Heart right ventricle (tissue), 16 donors: ENCODE measurements around the gene SIGLEC5. TPM values are rescaled to one million over a fixed set of nuclear protein-coding genes. Genes with fewer than 3 reads are reported as not detected.

Source experiments
- ATAC-seq, 8 donors: fragments of 200-7000 bp; cut with Tn5 transposase; one replicate each; pipeline ENCODE4 v1.9.1; 2020; ENCODE audit warnings: mild to moderate bottlenecking in 8 of 8, moderate library complexity in 8 of 8, moderate number of reproducible peaks in 1 of 8
- DNase-seq, 2 donors: peaks; one replicate each; pipeline ENCODE4 v3.0.0-alpha.2; 2020
- H3K27ac ChIP-seq, 10 donors: fragments of 200-600 bp; sonication (generic) in 2 of 10; one replicate each; pipeline versions ENCODE4 v1.5.0 to v1.8.0; 2020 to 2022; ENCODE audit warnings: mild to moderate bottlenecking in 3 of 10
- H3K27me3 ChIP-seq, 7 donors: fragments of 200-600 bp; one replicate each; pipeline ENCODE4 v1.8.0; 2021 to 2022; ENCODE audit warnings: mild to moderate bottlenecking in 2 of 7
- H3K36me3 ChIP-seq, 9 donors: fragments of 200-600 bp; sonication (generic) in 1 of 9; one replicate each; pipeline versions ENCODE4 v1.5.0 to v1.8.0; 2020 to 2022; ENCODE audit warnings: mild to moderate bottlenecking in 2 of 9
- H3K4me1 ChIP-seq, 9 donors: fragments of 200-600 bp; sonication (generic) in 1 of 9; one replicate each; pipeline versions ENCODE4 v1.5.0 to v1.8.0; 2020 to 2022; ENCODE audit warnings: mild to moderate bottlenecking in 4 of 9
- H3K4me3 ChIP-seq, 10 donors: fragments of 200-600 bp; sonication (generic) in 2 of 10; one replicate each; pipeline versions ENCODE4 v1.5.0 to v1.8.0; 2020 to 2022; ENCODE audit warnings: mild to moderate bottlenecking in 7 of 10, moderate library complexity in 2 of 10
- H3K9me3 ChIP-seq, 11 donors: fragments of 200-600 bp in 10 of 11; sonication (generic) in 2 of 11; one replicate each; pipeline versions ENCODE4 v1.5.0 to v1.8.0; 2013 to 2022; ENCODE audit warnings: mild to moderate bottlenecking in 2 of 11, control low read depth in 1 of 11, moderate library complexity in 1 of 11
- CTCF ChIP-seq, 9 donors: fragments of 200-600 bp; sonication (generic) in 2 of 9; IDR thresholded peaks; one replicate each; pipeline versions ENCODE4 v1.5.0 to v1.8.0; 2021 to 2022; ENCODE audit warnings: antibody characterized with exemption in 9 of 9, mild to moderate bottlenecking in 5 of 9, moderate library complexity in 1 of 9
- WGBS, 2 donors: extraction: QIAGEN DNeasy Blood & Tissue Kit; methylation state at CpG; one replicate each; pipeline ENCODE4 v1.1.7; 2013; ENCODE audit warnings: inconsistent platforms in 1 of 2; 5-methylcytosine and 5-hydroxymethylcytosine counted together
- intact Hi-C, 10 donors: fragments of 100-400 bp; cut with DNase I; formaldehyde crosslinking; loops; one replicate each; pipeline versions ENCODE4 v1.11.1 to v1.14.2; 2022
- polyA plus RNA-seq, 2 donors: library from polyadenylated mRNA; stranded (reverse); fragments of 200-250 nt; gene quantifications; one replicate each; pipeline ENCODE4 v1.2.3, GENCODE V29; 2013
- total RNA-seq, 10 donors: library from RNA; stranded (reverse); fragmentation: NEBNext Ultra II Directional in 3 of 10; extraction: Animal tissue kit (Norgen Biotek cat#: 25700) in 3 of 10; gene quantifications; one replicate each; pipeline versions ENCODE4 v1.2.1 to v1.2.4, GENCODE V29; 2021 to 2023
- donor health status: Arrhythmogenic right ventricular cardiomyopathy.
- donor health status: ischemic (EF 13 %, LVEDD 7.1; RV severe dilation, severe dysfunction).
- donor health status: healthy with polysubstance abuse.
- donor health status: DM: no; HTN: yes; CAD: no.
- donor health status: DM: no; HTN: no; CAD: no.
- donor health status: ischemic (EF 25% LVEDD 6.9; RV normal size, moderate dysfunction).
- donor health status: ischemic (EF 25% LVEDD 5.7; RV mildly dilated, moderate dysfunction).
- donor health status: healthy.
- donor health status: DM: yes; HTN: yes; CAD: no.
- donor health status: Ischemic cardiomyopathy.
- donor health status: ischemic (EF 35%, LVEDD 5.7; RV mildly dilated, moderate dysfunction).
- donor health status: nonischemic (EF 11% LVEDD 7.7; RV severe dilation, severe dysfunction).
- donor health status: DM: yes; HTN: yes; CAD: no.
- donor health status: PGD.
- donor health status: ischemic (EF 29% LVEDD 5.4; RV normal size, mild dysfunction).
- donor health status: nonischemic (EF 23%, LVEDD 6.1; RV moderate dilation, normal function).

The SIGLEC5 gene
- total and polyA plus RNA-seq, 12 donors: 0.01 to 1.2 (median 0.34) TPM; not detected in 4

- Histone ChIP-seq H3K9me3 (no peaks in the 10 kb centered on the region), H3K27ac (no peak overlapping the region), H3K36me3 (peaks cover 0 to 58% (median 6%) of the 10 kb centered on the region in 9 donors), H3K4me3 (no peak overlapping the region), H3K27me3 (peaks cover 0 to 5% (median 0%) of the 10 kb centered on the region in 7 donors), H3K4me1 (peaks cover 0 to 26% (median 17%) of the 10 kb centered on the region in 9 donors)
- ATAC-seq: no peak
- no peak for DNase-seq
- intact Hi-C loops: no loop called here
- 86 to 90% methylated on average over 3 of the region's 3 CpGs for WGBS, 2 donors
- TF ChIP-seq CTCF (IDR thresholded peaks at IDR 0.05): no peak
These were observed 56.9 kb downstream of the SIGLEC5 start for GRCh38 chr19:51573331-51573730.

GRCh38 chr19:51572908-51573307 is 57.3 kb downstream of the SIGLEC5 start:
- Histone ChIP-seq H3K27ac (no peak overlapping the region), H3K27me3 (peaks cover 0 to 7% (median 0%) of the 10 kb centered on the region in 7 donors), H3K9me3 (no peaks in the 10 kb centered on the region), H3K36me3 (peaks cover 0 to 54% (median 6%) of the 10 kb centered on the region in 9 donors), H3K4me1 (peaks cover 0 to 26% (median 17%) of the 10 kb centered on the region in 9 donors), H3K4me3 (no peak overlapping the region)
- DNase-seq (no peak), ATAC-seq (no peak)
- intact Hi-C loops: no loop called here
- no peak for TF ChIP-seq CTCF (IDR thresholded peaks at IDR 0.05)
- WGBS, 2 donors: 96 to 98% methylated on average over 4 of the region's 4 CpGs

- Histone ChIP-seq H3K27me3 (peaks cover 0 to 11% (median 3%) of the 10 kb centered on the region in 7 donors), H3K36me3 (peaks cover 0 to 49% (median 6%) of the 10 kb centered on the region in 9 donors), H3K4me1 (peaks cover 0 to 26% (median 17%) of the 10 kb centered on the region in 9 donors), H3K4me3 (peak overlapping the region in 6 of 10 donors; percentile 67 to 80 (median 72)), H3K9me3 (no peaks in the 10 kb centered on the region), H3K27ac (no peak overlapping the region)
- TF ChIP-seq CTCF (IDR thresholded peaks at IDR 0.05): no peak
- no peak for ATAC-seq
- no peak for DNase-seq
- intact Hi-C loops: no loop called here
- WGBS, 2 donors: 64 to 65% methylated on average over 3 of the region's 3 CpGs
These were observed 57.8 kb downstream of the SIGLEC5 start for GRCh38 chr19:51572410-51572809.

- DNase-seq (no peak), ATAC-seq (peak in 2 of 8 donors; percentile 8 to 31)
- Histone ChIP-seq H3K4me3 (peak overlapping the region; percentile 50 to 80 (median 68)), H3K4me1 (peaks cover 0 to 26% (median 17%) of the 10 kb centered on the region in 9 donors), H3K27me3 (peaks cover 0 to 16% (median 5%) of the 10 kb centered on the region in 7 donors), H3K9me3 (no peaks in the 10 kb centered on the region), H3K27ac (peak overlapping the region in 8 of 10 donors; percentile 20 to 73 (median 68)), H3K36me3 (peaks cover 0 to 41% (median 6%) of the 10 kb centered on the region in 9 donors)
- intact Hi-C loops: loop anchor here in 3 of 10 donors (1.0 kb wide), 1 partner anchor 23 kb away; no protein-coding TSS in a partner anchor
- WGBS, 2 donors: 6 to 7% methylated on average over 8 of the region's 8 CpGs
- TF ChIP-seq CTCF (IDR thresholded peaks at IDR 0.05): no peak
These were observed 58.6 kb downstream of the SIGLEC5 start for GRCh38 chr19:51571599-51571998.
